ENCODE results near the gene DSCAML1. TPM values are rescaled to one million over a fixed set of nuclear protein-coding genes. Genes with fewer than 3 reads are reported as not detected.

DSCAML1 gene
- total RNA-seq, 1 experiment from 2014 or later = not detected

DNA sequence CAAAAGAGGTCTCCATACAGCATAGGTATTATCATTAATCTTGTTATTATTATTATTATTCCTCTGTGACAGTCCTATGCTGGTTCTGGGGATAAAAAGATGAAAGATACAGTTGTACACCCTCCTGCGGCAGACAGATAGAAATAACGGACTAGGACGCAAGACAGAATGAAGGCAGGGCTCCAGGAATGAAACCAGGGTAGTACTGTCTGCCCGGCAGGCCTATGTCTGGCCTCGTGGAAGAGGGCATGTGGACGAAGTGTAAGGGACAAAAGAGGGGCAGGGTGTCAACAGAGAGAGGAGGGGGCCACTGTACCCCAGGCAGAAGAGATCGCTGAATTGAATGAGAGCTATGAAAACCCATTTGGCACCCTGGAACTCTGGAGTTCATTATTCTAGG lies 25.2 kb downstream of the DSCAML1 start:
- intact Hi-C loops (cut with micrococcal nuclease) = no loop called here
- ATAC-seq = no peak
- TF ChIP-seq EGR1 (IDR thresholded peaks at IDR 0.05; ENCODE audit: low read depth) (no peak), CBX3 (IDR thresholded peaks at IDR 0.05; ENCODE audit: low read depth) (no peak), EZH2phosphoT487 (IDR thresholded peaks at IDR 0.05; ENCODE audit: borderline replicate concordance) (no peak), TCF7L2 (IDR thresholded peaks at IDR 0.05; ENCODE audit: borderline replicate concordance, extremely low read depth, insufficient read depth, insufficient read length) (no peak), POLR2AphosphoS5 (IDR thresholded peaks at IDR 0.05; ENCODE audit: low read depth, low read length) (no peak), SIN3A (IDR thresholded peaks at IDR 0.05; ENCODE audit: low read depth) (no peak), SRF (IDR thresholded peaks at IDR 0.05; ENCODE audit: low read depth) (no peak), EZH2 (IDR thresholded peaks at IDR 0.05) (no peak), ELF1 (IDR thresholded peaks at IDR 0.05; ENCODE audit: borderline replicate concordance, low read depth) (no peak)
- TF ChIP-seq, protein P1, sequence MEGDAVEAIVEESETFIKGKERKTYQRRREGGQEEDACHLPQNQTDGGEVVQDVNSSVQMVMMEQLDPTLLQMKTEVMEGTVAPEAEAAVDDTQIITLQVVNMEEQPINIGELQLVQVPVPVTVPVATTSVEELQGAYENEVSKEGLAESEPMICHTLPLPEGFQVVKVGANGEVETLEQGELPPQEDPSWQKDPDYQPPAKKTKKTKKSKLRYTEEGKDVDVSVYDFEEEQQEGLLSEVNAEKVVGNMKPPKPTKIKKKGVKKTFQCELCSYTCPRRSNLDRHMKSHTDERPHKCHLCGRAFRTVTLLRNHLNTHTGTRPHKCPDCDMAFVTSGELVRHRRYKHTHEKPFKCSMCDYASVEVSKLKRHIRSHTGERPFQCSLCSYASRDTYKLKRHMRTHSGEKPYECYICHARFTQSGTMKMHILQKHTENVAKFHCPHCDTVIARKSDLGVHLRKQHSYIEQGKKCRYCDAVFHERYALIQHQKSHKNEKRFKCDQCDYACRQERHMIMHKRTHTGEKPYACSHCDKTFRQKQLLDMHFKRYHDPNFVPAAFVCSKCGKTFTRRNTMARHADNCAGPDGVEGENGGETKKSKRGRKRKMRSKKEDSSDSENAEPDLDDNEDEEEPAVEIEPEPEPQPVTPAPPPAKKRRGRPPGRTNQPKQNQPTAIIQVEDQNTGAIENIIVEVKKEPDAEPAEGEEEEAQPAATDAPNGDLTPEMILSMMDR (IDR thresholded peaks at IDR 0.05 in 2 of 3, conservative IDR thresholded peaks at IDR 0.05 in 1 of 3; ENCODE audit: borderline replicate concordance in 1 of 3, insufficient read depth in 1 of 3, low read depth in 2 of 3, low read length in 2 of 3) = no peak
- TF ChIP-seq, protein P2, sequence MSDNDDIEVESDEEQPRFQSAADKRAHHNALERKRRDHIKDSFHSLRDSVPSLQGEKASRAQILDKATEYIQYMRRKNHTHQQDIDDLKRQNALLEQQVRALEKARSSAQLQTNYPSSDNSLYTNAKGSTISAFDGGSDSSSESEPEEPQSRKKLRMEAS (IDR thresholded peaks at IDR 0.05) = no peak
- TF ChIP-seq, protein P3, sequence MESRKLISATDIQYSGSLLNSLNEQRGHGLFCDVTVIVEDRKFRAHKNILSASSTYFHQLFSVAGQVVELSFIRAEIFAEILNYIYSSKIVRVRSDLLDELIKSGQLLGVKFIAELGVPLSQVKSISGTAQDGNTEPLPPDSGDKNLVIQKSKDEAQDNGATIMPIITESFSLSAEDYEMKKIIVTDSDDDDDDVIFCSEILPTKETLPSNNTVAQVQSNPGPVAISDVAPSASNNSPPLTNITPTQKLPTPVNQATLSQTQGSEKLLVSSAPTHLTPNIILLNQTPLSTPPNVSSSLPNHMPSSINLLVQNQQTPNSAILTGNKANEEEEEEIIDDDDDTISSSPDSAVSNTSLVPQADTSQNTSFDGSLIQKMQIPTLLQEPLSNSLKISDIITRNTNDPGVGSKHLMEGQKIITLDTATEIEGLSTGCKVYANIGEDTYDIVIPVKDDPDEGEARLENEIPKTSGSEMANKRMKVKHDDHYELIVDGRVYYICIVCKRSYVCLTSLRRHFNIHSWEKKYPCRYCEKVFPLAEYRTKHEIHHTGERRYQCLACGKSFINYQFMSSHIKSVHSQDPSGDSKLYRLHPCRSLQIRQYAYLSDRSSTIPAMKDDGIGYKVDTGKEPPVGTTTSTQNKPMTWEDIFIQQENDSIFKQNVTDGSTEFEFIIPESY (IDR thresholded peaks at IDR 0.05; ENCODE audit: extremely low read depth, insufficient replicate concordance, low read length) = no peak
- Histone ChIP-seq H4K20me1 (ENCODE audit: insufficient read depth) (no peaks in the 10 kb centered on the region), H2AFZ (ENCODE audit: low read depth, low read length, poor library complexity, severe bottlenecking) (no peak overlapping the region), H3K9ac (ENCODE audit: low read length) (no peak overlapping the region), H3K4me2 (ENCODE audit: low read length) (no peak overlapping the region), H3K79me2 (ENCODE audit: insufficient read depth, low read length) (no peaks in the 10 kb centered on the region), H3K9me2 (ENCODE audit: insufficient read depth) (no peaks in the 10 kb centered on the region), H3K27me3 (ENCODE audit: insufficient read depth, low read length) (peaks cover 41% of the 10 kb centered on the region), H3K4me1 (ENCODE audit: control insufficient read depth in 1 of 2, insufficient read depth in 2 of 2, low read length in 2 of 2) (no peaks in the 10 kb centered on the region), H3K36me3 (ENCODE audit: control insufficient read depth in 1 of 2, insufficient read depth in 2 of 2, low read length in 2 of 2) (no peaks in the 10 kb centered on the region), H3K9me3 (ENCODE audit: control insufficient read depth in 1 of 2, insufficient read depth in 1 of 2, low read depth in 1 of 2, low read length in 2 of 2) (no peaks in the 10 kb centered on the region), H3K27ac (ENCODE audit: low read depth, low read length) (no peak overlapping the region), H3K4me3 (replicated peaks in 1 of 2; ENCODE audit: low read depth in 1 of 2, low read length in 2 of 2) (no peak overlapping the region)
- CTCF ChIA-PET = interaction anchor here (0.9 kb wide), 1 partner anchor 46 kb away, joined by 3 read pairs; no protein-coding TSS in a partner anchor
- RAD21 ChIA-PET (ENCODE audit: low non-redundant PET in 1 of 2, low total read pairs in 2 of 2, uncharacterized antibody in 2 of 2, unreplicated experiment in 2 of 2) = no interaction called here
- BruUV-seq (replicated peaks) = no TSS peak
- POLR2A ChIA-PET = no interaction called here
- DNase-seq (ENCODE audit: low read depth, low spot score) = no peak

All from HCT116 (cell line).